OCI-LY3 (cell line): ENCODE results near the gene CELF5.

ENCODE experiments used
- CTCF ChIP-seq: fragments of 200-600, 300-600 bp; sonication (generic); IDR thresholded peaks from 2 replicates; pipeline ENCODE4 v1.5.1; 2014; ENCODE audit warnings: antibody characterized with exemption, low read length, low read depth
- EZH2phosphoT487 ChIP-seq: fragments of 200-600 bp; shearing (Covaris generic); IDR thresholded peaks from 2 replicates; pipeline ENCODE4 v1.6.1; 2018; ENCODE audit warnings: antibody characterized with exemption, mixed run types, low read depth

GRCh38 chr19:3186160-3186688 is 38.2 kb upstream of the CELF5 start:
- TF ChIP-seq CTCF (no peak), EZH2phosphoT487 (no peak)
